ENCODE results near the gene NUDT10.
"Not testable (repeated sequence)": the region's sequence is repeated elsewhere in the genome, so short reads cannot be mapped to it uniquely, and the experiment has no call there.

NUDT10 gene

DNA sequence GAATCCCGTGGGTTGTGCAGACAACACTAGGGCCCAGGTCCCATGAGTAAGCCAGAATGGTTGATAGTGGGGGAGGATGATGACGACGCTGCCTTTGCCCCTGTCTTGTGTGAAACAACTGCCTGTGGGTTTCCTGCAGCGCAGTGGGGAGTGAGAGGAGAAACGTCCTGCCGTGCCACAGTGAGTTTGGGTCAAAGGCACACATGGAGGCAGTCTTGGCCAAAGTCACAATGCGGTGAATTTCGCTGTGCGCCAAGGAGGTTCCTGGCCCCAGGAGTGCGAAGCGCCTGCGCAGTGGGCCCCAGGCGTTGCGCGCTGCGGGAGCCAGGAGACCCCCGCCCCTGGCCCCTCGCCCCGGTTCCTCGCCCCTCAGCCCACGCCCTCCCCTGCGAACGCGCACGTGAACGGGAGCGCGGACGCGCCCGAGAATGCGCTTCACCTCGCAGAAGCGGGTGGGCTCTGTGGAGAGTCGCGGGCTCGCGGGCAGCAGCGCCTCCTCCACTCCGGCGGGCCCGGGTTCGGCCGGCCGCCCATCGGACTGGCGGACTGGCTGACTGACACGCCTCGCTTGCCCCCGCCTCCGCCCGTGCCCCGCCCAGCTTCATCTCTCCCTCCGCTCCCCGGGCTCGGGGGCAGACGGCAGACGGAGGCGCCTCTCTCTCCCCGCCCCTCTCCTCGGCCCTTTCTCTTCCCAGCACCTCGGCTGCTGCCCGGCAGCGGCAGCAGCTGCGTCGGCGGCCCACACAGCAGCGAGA lies at the start of gene NUDT10:
Gene NUDT10 (plus strand): TSS at position 635 of the 755 bp plus-strand sequence. CDS start 144 bp downstream, outside the sequence.
- DNase-seq: no peak

DNA sequence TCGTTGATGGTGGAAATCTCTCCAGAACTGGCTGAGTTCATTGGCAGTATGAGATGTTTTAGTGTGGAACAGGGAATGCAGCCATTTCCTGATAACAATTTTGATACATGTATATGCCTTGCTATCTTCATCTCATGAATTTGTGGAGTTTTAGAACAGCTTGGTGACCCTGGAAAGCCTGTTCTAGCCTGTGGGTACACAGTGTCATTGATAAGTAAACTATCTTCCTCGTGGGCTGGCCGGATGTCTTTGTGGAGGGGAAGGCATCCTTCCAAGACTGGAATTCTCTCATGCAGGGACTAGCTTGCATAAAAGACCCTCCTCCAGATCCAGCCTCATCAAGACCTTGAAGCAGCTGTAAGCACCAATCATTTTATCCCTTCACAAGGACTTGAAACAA lies 40.2 kb upstream of the NUDT10 start:
- DNase-seq: peak; percentile 0

DNA sequence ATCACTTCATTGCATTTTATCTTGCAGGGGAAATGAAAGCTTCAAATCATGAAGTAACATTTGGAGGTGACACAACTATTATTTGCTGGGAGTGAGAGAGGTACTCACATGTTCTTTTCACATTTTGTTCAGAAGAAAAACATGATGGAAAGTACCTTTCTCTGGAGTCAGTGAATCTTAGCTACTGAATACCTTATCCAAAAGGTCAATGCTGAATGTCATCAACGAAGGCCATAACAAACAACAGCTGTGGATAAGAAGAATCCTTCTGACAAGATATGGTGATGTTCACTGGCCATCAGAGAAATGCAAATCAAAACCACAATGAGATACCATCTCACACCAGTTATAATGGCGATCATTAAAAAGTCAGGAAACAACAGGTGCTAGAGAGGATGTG lies 36.5 kb upstream of the NUDT10 start:
- DNase-seq: no peak

DNA sequence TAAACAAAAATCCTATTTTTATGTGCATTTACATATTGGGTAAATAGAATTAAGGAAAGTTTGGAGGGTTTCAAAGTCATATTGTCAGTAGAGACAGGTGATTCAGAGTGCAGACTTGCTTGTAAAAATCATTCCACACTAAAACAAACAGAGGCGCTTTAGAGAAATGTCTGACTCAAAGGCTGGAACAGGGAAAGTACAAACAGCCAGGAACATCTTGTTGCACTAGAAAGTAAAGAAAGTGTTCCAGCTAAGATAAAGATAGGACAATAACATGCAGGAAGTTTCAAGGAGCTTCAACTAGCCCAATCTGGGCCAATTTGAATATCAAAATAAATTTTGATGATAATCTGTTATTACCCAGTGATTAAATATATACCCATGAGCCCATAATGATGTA lies 16.4 kb upstream of the NUDT10 start:
- DNase-seq: no peak

DNA sequence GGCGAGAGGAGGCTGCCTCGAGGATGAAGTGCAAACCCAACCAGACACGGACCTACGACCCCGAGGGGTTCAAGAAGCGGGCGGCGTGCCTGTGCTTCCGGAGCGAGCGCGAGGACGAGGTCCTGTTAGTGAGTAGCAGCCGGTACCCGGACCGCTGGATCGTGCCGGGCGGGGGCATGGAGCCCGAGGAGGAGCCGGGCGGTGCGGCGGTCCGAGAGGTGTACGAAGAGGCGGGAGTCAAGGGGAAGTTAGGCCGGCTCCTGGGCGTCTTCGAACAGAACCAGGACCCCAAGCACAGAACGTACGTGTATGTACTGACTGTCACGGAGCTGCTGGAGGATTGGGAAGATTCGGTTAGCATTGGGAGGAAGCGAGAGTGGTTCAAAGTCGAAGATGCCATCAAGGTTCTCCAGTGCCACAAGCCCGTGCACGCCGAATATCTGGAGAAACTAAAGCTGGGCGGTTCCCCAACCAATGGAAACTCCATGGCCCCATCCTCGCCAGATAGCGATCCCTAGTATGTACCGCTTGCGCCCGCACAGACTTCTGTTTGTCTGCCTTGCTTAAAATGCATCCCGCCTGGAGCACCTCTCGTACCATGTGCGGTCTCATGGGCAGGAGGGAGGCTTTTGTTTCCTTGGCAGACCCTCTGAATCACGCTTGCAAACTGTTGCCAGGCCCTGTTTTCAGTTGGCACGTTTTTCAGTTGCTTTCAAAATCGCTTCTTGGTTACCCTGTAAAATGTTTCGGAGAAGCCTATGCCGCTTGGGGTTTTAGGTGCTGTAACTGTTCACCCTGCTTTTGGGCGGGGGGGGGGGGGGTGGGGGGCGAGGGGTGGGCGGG lies 542 bp downstream of the NUDT10 start:
- DNase-seq: not testable (repeated sequence)

DNA sequence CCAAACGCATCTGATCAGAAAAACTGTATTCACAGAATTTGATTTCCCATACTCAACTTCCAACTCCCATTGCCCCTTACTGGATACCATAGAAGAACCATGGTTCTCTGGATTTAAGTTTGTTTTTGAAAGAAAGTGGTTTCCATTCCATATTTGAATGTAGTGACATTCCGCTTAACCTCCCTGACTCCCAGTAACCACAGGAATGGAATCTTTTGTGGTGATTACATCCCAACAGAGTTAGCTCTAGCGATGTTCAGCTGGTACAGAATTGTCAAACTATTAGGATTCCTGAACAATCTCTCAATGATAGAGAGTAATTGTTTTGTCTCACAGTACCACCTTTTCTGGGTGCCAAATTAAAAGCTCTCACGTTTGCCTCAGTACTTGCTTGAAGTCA lies 1.7 kb downstream of the NUDT10 start:
- no peak for DNase-seq

DNA sequence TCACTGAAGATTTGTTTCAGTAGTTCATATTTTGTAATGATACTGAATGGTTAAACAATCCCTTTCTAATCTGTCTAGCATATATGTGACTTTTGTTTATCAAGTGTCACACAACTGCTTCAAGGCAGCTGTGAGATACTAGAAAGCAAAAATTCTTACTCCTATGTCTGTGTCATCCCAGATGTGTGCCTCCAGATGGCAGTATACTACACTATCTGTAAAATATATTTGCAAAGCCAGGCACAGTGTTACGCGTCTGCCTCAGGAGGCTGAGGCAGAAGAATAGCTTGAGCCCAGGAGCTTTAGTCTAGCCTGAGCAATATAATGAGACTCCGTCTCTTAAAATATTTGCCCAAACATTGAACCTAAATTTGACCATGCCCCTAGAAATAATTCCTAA lies 4.0 kb downstream of the NUDT10 start:
- DNase-seq: peak; percentile 0

DNA sequence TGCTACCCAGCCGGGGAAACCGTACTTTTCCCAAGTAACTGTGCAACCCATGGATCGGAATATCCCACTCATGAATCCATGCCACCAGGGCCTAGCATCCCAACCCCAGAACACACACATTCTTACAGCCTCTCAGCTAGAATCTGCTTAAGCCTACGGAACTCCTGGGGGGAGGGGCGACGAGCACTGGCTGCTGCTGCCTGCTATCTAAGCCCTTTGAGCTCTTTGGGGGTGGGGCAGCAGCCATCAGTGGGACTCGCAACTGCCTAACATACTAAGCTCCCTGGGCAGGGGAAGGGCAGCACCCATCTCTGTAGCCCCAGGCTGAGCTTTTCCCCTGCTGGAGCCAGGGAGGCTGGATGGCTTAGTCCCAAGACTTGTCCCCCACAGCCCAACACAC lies 28.6 kb downstream of the NUDT10 start:
- no peak for DNase-seq

DNA sequence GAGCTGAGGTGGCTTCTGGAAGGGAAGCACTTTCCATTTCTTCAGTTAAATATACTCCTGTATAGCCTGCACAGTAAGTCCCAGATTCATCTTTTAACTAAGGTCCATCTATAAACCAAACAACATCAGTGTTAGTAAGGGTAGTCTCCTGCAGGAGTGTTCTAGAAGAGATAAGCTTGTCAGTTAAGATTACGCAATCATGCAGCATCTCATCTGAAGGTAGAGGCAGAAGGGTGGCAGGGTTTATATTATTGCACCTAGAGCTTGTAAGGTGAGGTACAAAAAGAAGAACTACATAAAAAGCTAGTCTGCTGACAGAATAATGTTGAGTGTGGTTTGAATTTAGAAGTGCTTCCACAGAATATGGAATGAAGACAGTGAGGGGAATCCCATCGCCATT lies 44.0 kb downstream of the NUDT10 start:
- DNase-seq: no peak

Data from GDM1 (cell line).